ENCODE data around the gene DZIP1. TPM values are rescaled to one million over a fixed set of nuclear protein-coding genes. Genes with fewer than 3 reads are reported as not detected.

Gene DZIP1
- total and polyA plus RNA-seq, 2 of the 13 experiments (the other 11 are each of a cell fraction or from before 2014, with no cell fraction given), result 11.0 to 36.7 TPM

DNA sequence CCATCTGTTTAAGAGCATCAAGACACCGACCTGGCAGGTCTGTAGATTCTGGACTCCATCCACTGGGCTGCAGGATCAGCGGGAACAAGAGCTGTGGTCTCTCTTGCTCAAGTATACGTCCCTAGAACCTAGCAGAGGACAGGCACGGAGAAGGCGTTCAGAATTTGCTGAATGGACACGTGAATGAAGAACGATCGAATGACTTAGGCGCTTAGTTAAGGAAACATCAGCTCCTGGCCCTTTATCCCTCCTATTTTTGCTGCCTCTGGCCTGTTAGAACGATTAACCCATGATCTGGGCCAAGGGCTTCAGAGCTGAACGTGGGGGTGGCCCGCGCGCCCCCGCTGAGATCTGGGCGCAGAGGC is 953 bp downstream of the DZIP1 start (continued):
- TF ChIP-seq, protein P1, sequence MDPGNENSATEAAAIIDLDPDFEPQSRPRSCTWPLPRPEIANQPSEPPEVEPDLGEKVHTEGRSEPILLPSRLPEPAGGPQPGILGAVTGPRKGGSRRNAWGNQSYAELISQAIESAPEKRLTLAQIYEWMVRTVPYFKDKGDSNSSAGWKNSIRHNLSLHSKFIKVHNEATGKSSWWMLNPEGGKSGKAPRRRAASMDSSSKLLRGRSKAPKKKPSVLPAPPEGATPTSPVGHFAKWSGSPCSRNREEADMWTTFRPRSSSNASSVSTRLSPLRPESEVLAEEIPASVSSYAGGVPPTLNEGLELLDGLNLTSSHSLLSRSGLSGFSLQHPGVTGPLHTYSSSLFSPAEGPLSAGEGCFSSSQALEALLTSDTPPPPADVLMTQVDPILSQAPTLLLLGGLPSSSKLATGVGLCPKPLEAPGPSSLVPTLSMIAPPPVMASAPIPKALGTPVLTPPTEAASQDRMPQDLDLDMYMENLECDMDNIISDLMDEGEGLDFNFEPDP (CRISPR knock-in tag; conservative IDR thresholded peaks at IDR 0.05), result 0 out of 2 replicates have a peak, but pooled peaks have one; percentile 81
- TF ChIP-seq MAFF (IDR thresholded peaks at IDR 0.05; ENCODE audit: low read depth, low read length) (peak; percentile 46; the same call in 1 of the 2 replicates), ZNF790 (CRISPR knock-in tag; IDR thresholded peaks at IDR 0.05; ENCODE audit: borderline replicate concordance) (no peak), ZNF333 (CRISPR knock-in tag; IDR thresholded peaks at IDR 0.05; ENCODE audit: borderline replicate concordance) (no peak), KMT2B (CRISPR knock-in tag; IDR thresholded peaks at IDR 0.05) (0 out of 2 replicates have a peak, but pooled peaks have one; percentile 42), KDM3A (CRISPR knock-in tag; IDR thresholded peaks at IDR 0.05; ENCODE audit: low read depth) (no peak), HDAC2 (CRISPR knock-in tag; IDR thresholded peaks at IDR 0.05) (peak; percentile 5; the same call in 1 of the 2 replicates), PHF8 (CRISPR knock-in tag; IDR thresholded peaks at IDR 0.05) (no peak), SAFB2 (CRISPR knock-in tag; IDR thresholded peaks at IDR 0.05; ENCODE audit: borderline replicate concordance, low read depth) (no peak), NFE2 (CRISPR knock-in tag; IDR thresholded peaks at IDR 0.05) (no peak), KAT2B (IDR thresholded peaks at IDR 0.05; ENCODE audit: borderline replicate concordance, low read depth, low read length) (no peak), ZNF501 (CRISPR knock-in tag; IDR thresholded peaks at IDR 0.05) (0 out of 2 replicates have a peak, but pooled peaks have one; percentile 37), ZNF451 (CRISPR knock-in tag; IDR thresholded peaks at IDR 0.05) (no peak), ZNF317 (CRISPR knock-in tag; IDR thresholded peaks at IDR 0.05) (peak; percentile 37; the same call in 1 of the 2 replicates), ZNF292 (CRISPR knock-in tag; IDR thresholded peaks at IDR 0.05; ENCODE audit: borderline replicate concordance, low read depth) (0 out of 2 replicates have a peak, but pooled peaks have one; percentile 72), ZNF589 (CRISPR knock-in tag; conservative IDR thresholded peaks at IDR 0.05) (no peak), RARA (CRISPR knock-in tag; IDR thresholded peaks at IDR 0.05) (no peak), GFI1 (CRISPR knock-in tag; IDR thresholded peaks at IDR 0.05; ENCODE audit: borderline replicate concordance) (no peak), PHB2 (IDR thresholded peaks at IDR 0.05; ENCODE audit: partially characterized antibody) (no peak), SCMH1 (CRISPR knock-in tag; IDR thresholded peaks at IDR 0.05; ENCODE audit: borderline replicate concordance) (no peak)
- TF ChIP-seq, protein P2, sequence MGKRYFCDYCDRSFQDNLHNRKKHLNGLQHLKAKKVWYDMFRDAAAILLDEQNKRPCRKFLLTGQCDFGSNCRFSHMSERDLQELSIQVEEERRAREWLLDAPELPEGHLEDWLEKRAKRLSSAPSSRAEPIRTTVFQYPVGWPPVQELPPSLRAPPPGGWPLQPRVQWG (CRISPR knock-in tag; IDR thresholded peaks at IDR 0.05; ENCODE audit: borderline replicate concordance, low read depth), result no peak
- TF ChIP-seq, protein P3, sequence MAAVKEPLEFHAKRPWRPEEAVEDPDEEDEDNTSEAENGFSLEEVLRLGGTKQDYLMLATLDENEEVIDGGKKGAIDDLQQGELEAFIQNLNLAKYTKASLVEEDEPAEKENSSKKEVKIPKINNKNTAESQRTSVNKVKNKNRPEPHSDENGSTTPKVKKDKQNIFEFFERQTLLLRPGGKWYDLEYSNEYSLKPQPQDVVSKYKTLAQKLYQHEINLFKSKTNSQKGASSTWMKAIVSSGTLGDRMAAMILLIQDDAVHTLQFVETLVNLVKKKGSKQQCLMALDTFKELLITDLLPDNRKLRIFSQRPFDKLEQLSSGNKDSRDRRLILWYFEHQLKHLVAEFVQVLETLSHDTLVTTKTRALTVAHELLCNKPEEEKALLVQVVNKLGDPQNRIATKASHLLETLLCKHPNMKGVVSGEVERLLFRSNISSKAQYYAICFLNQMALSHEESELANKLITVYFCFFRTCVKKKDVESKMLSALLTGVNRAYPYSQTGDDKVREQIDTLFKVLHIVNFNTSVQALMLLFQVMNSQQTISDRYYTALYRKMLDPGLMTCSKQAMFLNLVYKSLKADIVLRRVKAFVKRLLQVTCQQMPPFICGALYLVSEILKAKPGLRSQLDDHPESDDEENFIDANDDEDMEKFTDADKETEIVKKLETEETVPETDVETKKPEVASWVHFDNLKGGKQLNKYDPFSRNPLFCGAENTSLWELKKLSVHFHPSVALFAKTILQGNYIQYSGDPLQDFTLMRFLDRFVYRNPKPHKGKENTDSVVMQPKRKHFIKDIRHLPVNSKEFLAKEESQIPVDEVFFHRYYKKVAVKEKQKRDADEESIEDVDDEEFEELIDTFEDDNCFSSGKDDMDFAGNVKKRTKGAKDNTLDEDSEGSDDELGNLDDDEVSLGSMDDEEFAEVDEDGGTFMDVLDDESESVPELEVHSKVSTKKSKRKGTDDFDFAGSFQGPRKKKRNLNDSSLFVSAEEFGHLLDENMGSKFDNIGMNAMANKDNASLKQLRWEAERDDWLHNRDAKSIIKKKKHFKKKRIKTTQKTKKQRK (IDR thresholded peaks at IDR 0.05; ENCODE audit: low read length), result no peak
- TF ChIP-seq, protein P4, sequence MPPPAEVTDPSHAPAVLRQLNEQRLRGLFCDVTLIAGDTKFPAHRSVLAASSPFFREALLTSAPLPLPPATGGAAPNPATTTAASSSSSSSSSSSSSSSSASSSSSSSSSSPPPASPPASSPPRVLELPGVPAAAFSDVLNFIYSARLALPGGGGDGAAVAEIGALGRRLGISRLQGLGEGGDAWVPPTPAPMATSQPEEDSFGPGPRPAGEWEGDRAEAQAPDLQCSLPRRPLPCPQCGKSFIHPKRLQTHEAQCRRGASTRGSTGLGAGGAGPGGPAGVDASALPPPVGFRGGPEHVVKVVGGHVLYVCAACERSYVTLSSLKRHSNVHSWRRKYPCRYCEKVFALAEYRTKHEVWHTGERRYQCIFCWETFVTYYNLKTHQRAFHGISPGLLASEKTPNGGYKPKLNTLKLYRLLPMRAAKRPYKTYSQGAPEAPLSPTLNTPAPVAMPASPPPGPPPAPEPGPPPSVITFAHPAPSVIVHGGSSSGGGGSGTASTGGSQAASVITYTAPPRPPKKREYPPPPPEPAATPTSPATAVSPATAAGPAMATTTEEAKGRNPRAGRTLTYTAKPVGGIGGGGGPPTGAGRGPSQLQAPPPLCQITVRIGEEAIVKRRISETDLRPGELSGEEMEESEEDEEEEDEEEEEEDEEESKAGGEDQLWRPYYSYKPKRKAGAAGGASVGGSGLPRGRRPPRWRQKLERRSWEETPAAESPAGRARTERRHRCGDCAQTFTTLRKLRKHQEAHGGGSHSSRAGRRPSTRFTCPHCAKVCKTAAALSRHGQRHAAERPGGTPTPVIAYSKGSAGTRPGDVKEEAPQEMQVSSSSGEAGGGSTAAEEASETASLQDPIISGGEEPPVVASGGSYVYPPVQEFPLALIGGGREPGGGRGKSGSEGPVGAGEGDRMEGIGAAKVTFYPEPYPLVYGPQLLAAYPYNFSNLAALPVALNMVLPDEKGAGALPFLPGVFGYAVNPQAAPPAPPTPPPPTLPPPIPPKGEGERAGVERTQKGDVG (CRISPR knock-in tag; IDR thresholded peaks at IDR 0.05; ENCODE audit: borderline replicate concordance), result no peak

Measured in HepG2 (cell line).